ENCODE results near the gene GPRIN3. TPM values are rescaled to one million over a fixed set of nuclear protein-coding genes. Genes with fewer than 3 reads are reported as not detected.

GPRIN3 gene
- 69.5 and 70.3 TPM in 2 replicates for total RNA-seq

GRCh38 chr4:89307446-89308160 lies at the start of gene GPRIN3:
Gene GPRIN3 (minus strand): TSS chr4:89307800. CDS start chr4:89250110, 57,690 bp downstream.
- intact Hi-C loops (cut with micrococcal nuclease): loop anchor here (1.0 to 5.0 kb wide), 8 partner anchors 9 to 127 kb away; no protein-coding TSS in a partner anchor

DNA sequence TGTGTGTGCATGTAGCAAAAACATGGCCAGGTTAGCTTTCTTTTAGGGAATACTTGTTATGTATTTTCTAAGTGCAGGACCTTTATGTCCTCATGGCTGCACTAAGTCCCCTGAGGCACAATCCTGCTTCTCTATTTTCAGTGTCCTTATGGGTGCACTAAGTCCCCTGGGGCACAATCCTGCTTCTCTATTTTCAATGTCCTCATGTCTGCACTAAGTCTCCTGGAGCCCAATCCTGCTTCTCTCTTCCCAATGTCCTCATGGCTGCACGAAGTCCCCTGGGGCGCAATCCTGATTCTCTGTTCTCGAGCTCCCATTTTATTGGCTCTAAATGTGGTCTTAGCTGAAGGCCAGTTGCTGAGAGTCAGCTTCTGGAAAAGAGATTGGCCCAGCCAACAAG lies 49.7 kb upstream of the GPRIN3 start:
- intact Hi-C loops (cut with micrococcal nuclease): no loop called here

DNA sequence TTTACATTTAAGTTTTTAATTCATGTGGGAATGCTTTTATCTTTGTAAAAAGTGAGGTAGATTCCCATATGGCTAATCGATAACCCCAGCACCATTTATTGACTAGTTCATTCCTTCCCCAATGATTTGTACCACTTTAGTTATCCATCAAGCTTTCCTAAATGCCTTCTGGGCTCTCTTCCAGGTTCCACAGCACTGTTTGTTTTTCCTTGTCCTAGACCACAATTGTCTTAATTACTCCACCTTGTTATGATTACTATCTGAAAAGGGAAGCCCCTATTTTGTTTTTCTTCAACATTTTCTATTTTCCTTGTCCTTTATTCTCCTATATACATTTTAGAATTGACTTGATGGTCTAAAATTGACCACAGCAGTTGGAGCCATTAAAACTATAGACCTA lies 48.5 kb upstream of the GPRIN3 start:
- intact Hi-C loops (cut with micrococcal nuclease): no loop called here

DNA sequence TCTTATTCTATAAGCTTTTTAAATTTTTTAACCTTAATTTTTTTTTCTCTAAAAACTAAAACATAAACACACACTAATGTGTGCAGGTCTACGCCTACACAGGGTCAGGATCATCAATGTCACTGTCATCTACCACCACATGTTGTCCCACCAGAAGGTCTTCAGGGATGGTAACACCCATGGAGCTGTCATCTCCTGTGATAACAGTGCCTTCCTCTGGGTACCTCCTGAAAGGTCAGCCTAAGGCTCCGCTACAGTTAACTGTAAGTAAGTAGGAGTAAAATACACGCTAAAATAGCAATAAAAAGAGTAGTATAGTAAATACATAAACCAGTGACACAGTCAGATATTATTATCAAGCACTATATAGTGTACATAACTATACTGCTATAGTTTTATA lies 45.9 kb upstream of the GPRIN3 start:
- intact Hi-C loops (cut with micrococcal nuclease): no loop called here

DNA sequence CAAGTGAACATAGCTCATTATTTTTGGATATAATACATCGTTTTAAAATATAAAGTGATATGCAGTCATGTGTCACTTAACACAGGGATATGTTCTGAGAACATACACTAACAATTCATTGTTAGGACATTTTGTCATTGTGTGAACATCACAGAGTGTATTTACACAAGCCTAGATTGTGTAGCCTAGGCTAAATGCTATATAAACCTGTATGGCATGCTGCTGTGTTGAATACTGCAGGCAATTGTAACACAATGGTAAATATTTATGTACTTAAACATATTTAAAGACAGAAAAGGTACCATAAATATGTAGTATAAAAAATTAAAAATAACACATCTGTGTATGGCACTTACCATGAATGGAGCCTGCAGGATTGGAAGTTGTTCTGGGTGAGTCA lies 44.9 kb upstream of the GPRIN3 start:
- intact Hi-C loops (cut with micrococcal nuclease): no loop called here

- intact Hi-C loops (cut with micrococcal nuclease): no loop called here
Observed at GRCh38 chr4:89351201-89351600, 43.6 kb upstream of the GPRIN3 start.

GRCh38 chr4:89347363-89348025 lies 39.9 kb upstream of the GPRIN3 start:
- intact Hi-C loops (cut with micrococcal nuclease): no loop called here

GRCh38 chr4:89344571-89344970 lies 37.0 kb upstream of the GPRIN3 start:
- intact Hi-C loops (cut with micrococcal nuclease): no loop called here

- intact Hi-C loops (cut with micrococcal nuclease): no loop called here
Observed at GRCh38 chr4:89338206-89338605, 30.6 kb upstream of the GPRIN3 start.

DNA sequence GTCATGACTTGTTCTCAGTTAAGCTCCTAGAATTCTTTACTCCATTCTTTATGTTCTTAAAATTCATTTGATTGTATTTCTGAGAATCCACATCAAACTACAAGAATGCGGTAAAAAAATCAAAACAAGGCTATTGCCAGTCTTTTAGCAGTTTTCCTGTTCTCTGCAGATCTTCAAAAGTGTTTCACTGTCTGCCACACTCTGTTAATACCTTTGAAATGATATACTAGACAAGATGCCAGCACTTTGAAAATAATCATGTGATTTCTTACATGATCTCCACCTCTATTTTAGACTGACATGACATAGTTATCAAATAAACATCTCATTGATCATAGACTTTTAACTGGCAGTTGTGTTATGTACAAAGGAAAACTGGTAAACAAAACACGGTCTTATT lies 30.1 kb upstream of the GPRIN3 start:
- intact Hi-C loops (cut with micrococcal nuclease): no loop called here

DNA sequence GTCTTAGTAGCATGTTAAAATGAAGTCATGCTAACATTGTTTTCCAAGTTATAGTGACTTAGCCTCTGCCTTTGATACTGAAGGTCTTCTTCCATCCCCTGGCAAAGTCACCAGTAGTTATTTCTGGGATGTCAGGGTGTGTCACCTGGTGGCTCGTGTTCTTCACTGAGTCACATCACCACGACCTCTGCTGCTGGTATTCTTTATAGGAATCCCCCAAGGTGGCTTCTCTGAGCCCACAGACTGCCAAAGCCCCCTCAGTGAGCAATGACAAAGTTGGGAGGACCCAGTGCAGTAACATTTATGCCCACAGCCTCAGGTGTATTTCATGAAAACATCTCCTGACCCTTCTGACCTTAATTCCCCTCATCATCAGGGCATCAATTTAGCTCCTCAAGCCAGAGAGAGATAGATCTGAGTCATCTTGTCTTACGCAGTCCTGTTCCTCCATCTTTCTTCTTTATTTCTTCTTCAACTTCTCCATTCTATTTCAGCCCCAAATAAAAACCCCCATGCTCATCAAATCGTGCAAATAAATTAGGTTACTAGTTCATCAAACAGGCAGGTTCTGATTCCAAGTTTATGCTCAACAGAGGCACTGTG lies 29.3 kb upstream of the GPRIN3 start:
- intact Hi-C loops (cut with micrococcal nuclease): no loop called here

- intact Hi-C loops (cut with micrococcal nuclease): no loop called here
Observed at GRCh38 chr4:89334830-89335229, 27.2 kb upstream of the GPRIN3 start.

DNA sequence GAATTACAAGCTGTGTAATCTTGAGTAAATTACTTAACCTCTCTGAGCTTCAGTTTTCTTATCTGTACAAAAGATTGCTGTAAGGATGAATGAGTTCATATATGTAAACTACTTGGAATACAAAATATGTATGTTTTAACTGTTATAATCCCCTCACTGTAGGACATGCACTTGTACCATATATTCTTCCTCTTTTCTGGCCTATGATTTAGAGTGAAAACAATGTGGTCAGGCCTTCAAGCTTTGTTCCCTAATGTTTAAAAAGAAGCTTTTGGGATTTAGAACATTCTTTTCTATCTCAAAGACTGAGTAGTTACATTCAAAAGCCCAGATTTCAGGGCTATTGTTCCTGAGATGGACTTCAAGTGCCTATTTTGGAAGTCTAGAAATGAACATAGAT lies 26.7 kb upstream of the GPRIN3 start:
- intact Hi-C loops (cut with micrococcal nuclease): no loop called here

DNA sequence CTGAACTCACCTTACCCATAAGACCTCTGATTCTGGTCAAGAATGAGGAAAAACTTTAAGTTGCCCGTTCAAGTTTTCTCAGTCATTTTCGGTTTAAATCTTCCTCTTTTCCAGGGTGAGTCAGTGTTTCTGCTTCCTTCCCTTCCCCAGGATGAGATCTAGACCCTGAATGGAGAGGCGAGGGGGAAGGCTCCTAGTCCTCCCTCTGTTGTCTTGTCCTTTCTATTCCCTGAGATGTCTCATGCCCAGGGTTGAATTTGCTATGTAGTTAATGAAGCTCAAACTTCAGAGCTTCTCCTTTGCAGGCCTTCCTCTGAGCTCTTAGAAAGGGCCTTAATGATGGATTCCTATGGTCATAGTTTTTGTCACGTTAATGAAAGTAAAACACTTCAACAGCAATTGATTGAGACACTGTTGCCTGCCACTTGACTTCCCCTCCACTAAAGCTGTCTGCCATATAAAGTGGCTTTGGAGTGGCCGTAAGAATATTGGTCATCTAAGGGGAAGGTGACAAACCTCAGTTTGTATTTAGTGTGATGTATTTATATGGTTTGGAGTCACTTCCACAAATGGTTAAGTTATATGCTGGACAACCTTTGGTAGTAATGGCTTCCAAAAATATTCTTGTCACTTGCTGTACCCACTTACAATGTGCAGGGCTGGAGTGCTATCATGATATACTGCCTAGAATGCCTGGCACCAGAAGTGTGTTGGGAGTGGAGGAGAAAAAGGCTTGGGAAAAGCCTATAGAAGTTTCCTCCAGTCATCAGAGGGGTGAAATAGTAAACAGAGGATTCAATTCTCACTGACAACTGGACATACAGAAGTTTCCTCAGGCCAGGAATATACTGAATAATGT lies 24.3 kb upstream of the GPRIN3 start:
- intact Hi-C loops (cut with micrococcal nuclease): no loop called here

DNA sequence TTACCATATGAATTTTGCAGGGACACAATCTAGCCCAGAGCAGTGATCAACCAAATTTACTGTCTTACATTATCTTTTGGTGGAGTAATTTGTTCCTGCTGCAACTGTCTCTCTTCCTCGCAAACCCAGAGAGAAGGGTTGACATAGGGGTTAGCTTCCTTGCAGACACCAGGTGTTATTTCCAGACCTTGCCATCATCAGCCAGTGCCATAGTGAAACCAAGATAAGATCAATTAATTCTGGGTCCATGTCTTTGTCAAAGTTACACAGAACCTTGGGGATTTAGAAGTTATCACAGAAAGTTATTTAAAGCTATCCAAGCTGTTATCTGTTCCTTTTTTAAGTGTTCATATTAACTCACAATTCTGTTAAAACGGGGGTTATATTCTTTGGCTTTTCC lies 23.6 kb upstream of the GPRIN3 start:
- intact Hi-C loops (cut with micrococcal nuclease): no loop called here

DNA sequence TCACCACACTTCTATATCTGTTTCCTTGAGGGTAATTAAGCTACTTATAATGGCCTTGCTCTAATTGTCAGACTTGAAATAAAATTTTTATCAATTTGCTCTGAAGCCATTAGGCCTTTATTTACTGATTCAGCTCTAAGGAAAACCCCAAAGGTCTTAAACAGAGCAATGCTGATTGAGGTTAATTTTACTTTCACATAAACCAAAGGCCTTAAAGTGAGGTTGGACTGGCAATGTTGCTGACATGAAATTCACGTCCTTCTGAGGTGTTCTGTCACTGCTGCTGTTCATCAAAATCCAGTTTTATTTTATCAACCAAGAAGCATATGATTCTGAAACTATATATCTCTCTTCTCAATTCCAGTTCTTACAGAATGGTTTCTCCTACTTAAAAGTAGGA lies 21.7 kb upstream of the GPRIN3 start:
- intact Hi-C loops (cut with micrococcal nuclease): no loop called here

- intact Hi-C loops (cut with micrococcal nuclease): loop anchor here (1.0 kb wide), 1 partner anchor 10 kb away; no protein-coding TSS in a partner anchor
Observed at GRCh38 chr4:89324671-89325070, 17.1 kb upstream of the GPRIN3 start.

GRCh38 chr4:89322671-89323070 lies 15.1 kb upstream of the GPRIN3 start:
- intact Hi-C loops (cut with micrococcal nuclease): no loop called here

- intact Hi-C loops (cut with micrococcal nuclease): loop anchor here (5.0 kb wide), 1 partner anchor 37 kb away; no protein-coding TSS in a partner anchor
Observed at GRCh38 chr4:89319756-89320155, 12.2 kb upstream of the GPRIN3 start.

DNA sequence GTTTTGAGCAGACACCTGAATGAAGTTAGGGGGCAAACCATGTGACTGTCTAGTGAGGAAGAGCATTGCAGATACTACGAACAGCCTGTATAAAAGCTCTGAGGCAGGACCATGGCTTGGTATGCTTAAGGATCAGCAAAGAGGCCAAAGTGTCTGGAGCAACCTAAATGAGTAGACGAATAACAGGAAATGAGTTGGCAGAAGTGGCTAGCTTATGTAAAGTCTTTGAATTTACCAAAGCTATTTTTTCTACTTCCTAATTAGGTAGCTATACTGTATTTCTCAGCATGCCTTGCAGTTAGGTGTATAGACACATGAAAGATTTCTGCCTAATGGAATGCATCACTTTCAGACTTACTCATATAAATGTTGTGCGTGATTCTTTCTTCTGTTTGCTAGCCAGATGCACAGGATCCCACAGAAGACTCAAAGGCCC lies 9.3 kb upstream of the GPRIN3 start:
- intact Hi-C loops (cut with micrococcal nuclease): loop anchor here (1.0 to 5.0 kb wide), 3 partner anchors 9 to 62 kb away; no protein-coding TSS in a partner anchor

- intact Hi-C loops (cut with micrococcal nuclease): loop anchor here (2.0 to 5.0 kb wide), 2 partner anchors 34 to 61 kb away; no protein-coding TSS in a partner anchor
Observed at GRCh38 chr4:89316211-89316610, 8.6 kb upstream of the GPRIN3 start.
